Measurements from ENCODE around the gene SDK2. TPM values are rescaled to one million over a fixed set of nuclear protein-coding genes. Genes with fewer than 3 reads are reported as not detected.

The SDK2 gene
- total and polyA plus RNA-seq, 2 of the 8 experiments (the other 6 are each of a cell fraction or from before 2014, with no cell fraction given) = 3.9 to 4.1 TPM

DNA sequence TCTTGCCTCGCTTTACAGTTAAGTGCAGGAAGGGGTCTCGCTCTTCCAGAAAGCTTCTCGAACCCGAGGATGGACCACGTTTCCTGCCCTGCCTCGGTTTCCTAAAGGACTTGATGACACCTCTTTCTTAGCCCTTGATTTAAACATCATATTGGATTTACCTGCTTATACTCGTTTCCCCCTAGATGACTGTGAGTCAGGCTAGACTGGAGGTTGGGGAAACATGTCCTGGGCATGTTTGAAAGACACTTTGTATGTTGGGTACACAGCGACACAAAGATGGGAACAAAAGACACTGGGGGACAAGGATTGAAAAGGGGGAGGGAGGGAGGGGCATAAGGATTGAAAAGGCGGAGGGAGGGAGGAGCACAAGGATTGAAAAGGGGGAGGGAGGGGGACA, 30.0 kb downstream of the SDK2 start:
- Histone ChIP-seq H4K91ac (replicated peaks; ENCODE audit: insufficient read length, low read length) (peak overlapping the region; percentile 20), H2BK12ac (ENCODE audit: low read depth, low read length) (peak overlapping the region; percentile 93), H3K79me2 (ENCODE audit: control insufficient read depth in 1 of 2, insufficient read depth in 2 of 2, low read length in 2 of 2) (peaks cover 3 to 7% of the 10 kb centered on the region in 2 experiments; a peak in 2 of 4 replicates), H3K79me1 (ENCODE audit: low read depth, low read length) (peaks cover 5% of the 10 kb centered on the region; the same call in 1 of the 2 replicates), H2BK15ac (ENCODE audit: low read length) (0 out of 2 replicates have a peak overlapping the region, but pooled peaks have one; percentile 67), H4K5ac (ENCODE audit: insufficient read length, low read depth, low read length) (peak overlapping the region; percentile 57), H3K18ac (ENCODE audit: extremely low read depth, low read length) (peak overlapping the region; percentile 97), H4K8ac (ENCODE audit: extremely low read depth, insufficient read depth, low read length) (no peak overlapping the region), H3K56ac (replicated peaks; ENCODE audit: insufficient read length, low read depth, low read length) (peak overlapping the region; percentile 60), H2BK5ac (ENCODE audit: low read depth, low read length) (peak overlapping the region; percentile 96), H3K14ac (ENCODE audit: insufficient read length) (peak overlapping the region; percentile 73), H3K27ac (ENCODE audit: low read depth, low read length) (peak overlapping the region; percentile 90), H3K4me3 (ENCODE audit: extremely low read depth in 1 of 4, insufficient read depth in 2 of 4, low read depth in 3 of 4, low read length in 4 of 4) (peak overlapping the region in 1 of 4 experiments; percentile 48; a peak in 3 of 8 replicates), H3K4me2 (ENCODE audit: insufficient read depth in 1 of 2, low read depth in 2 of 2, low read length in 2 of 2) (peak overlapping the region; percentile 66 to 81), H2AFZ (ENCODE audit: low read length) (no peak overlapping the region), H3K27me3 (replicated peaks in 1 of 4; ENCODE audit: control insufficient read depth in 3 of 4, extremely low read depth in 1 of 4, insufficient read depth in 3 of 4, low read length in 3 of 4) (no peaks in the 10 kb centered on the region; a peak in 1 of 7 replicates), H2AK5ac (ENCODE audit: low read depth, low read length) (no peak overlapping the region), H4K20me1 (replicated peaks in 1 of 2; ENCODE audit: control insufficient read depth in 1 of 2, insufficient read depth in 2 of 2, low read length in 2 of 2) (no peaks in the 10 kb centered on the region), H3K23me2 (ENCODE audit: low read depth, low read length) (peaks cover 4% of the 10 kb centered on the region; the same call in 1 of the 2 replicates), H3K23ac (ENCODE audit: insufficient read length) (no peak overlapping the region), H2BK20ac (ENCODE audit: low read length) (peak overlapping the region; percentile 88), H2BK120ac (replicated peaks; ENCODE audit: low read depth, low read length) (peak overlapping the region; percentile 99), H3K9me3 (ENCODE audit: insufficient read depth in 2 of 2, low read depth in 1 of 2, low read length in 1 of 2) (peaks cover 0 to 3% of the 10 kb centered on the region in 2 experiments; a peak in 2 of 4 replicates), H3K36me3 (ENCODE audit: control insufficient read depth in 2 of 4, insufficient read depth in 4 of 4, low read length in 3 of 4) (no peaks in the 10 kb centered on the region; a peak in 2 of 8 replicates), H3K4ac (replicated peaks; ENCODE audit: insufficient read length, low read depth, low read length) (peak overlapping the region; percentile 10), H3K9ac (replicated peaks in 1 of 4; ENCODE audit: extremely low read depth in 1 of 4, low read depth in 3 of 4, low read length in 3 of 4) (peak overlapping the region in 3 of 4 experiments; percentile 12 to 62 (median 46); a peak in 5 of 7 replicates), H3K4me1 (replicated peaks in 1 of 4; ENCODE audit: control insufficient read depth in 3 of 4, insufficient read depth in 4 of 4, low read length in 3 of 4) (peaks cover 24 to 65% (median 41%) of the 10 kb centered on the region in 4 experiments)
- ChIA-PET CTCF (ENCODE audit: partially characterized antibody) (interaction anchor here (1.0 to 1.9 kb wide), 3 partner anchors 32 to 185 kb away, joined by 3 to 8 read pairs (median 3); no protein-coding TSS in a partner anchor), POLR2A (ENCODE audit: partially characterized antibody) (interaction anchor here (1.3 to 2.1 kb wide), 2 partner anchors 15 to 31 kb away, joined by 5 to 7 read pairs; partner anchors contain the start of gene SDK2)
- FAIRE-seq (no peak), DNase-seq (ENCODE audit: low read depth in 1 of 2, low spot score in 2 of 2) (peak in 1 of 2 experiments; percentile 56)
- 28% methylated on average over 8 of the region's 9 CpGs; no CpG with 5 or more reads in 1 of the 2 experiments for WGBS, 2 experiments (ENCODE audit: extremely low coverage in 1 of 2, insufficient coverage in 1 of 2, insufficient read length in 1 of 2, insufficient replicate concordance in 2 of 2, low coverage in 1 of 2, low lambda C conversion rate in 2 of 2, missing lambda C conversion rate in 1 of 2)
- TF ChIP-seq, protein P1, sequence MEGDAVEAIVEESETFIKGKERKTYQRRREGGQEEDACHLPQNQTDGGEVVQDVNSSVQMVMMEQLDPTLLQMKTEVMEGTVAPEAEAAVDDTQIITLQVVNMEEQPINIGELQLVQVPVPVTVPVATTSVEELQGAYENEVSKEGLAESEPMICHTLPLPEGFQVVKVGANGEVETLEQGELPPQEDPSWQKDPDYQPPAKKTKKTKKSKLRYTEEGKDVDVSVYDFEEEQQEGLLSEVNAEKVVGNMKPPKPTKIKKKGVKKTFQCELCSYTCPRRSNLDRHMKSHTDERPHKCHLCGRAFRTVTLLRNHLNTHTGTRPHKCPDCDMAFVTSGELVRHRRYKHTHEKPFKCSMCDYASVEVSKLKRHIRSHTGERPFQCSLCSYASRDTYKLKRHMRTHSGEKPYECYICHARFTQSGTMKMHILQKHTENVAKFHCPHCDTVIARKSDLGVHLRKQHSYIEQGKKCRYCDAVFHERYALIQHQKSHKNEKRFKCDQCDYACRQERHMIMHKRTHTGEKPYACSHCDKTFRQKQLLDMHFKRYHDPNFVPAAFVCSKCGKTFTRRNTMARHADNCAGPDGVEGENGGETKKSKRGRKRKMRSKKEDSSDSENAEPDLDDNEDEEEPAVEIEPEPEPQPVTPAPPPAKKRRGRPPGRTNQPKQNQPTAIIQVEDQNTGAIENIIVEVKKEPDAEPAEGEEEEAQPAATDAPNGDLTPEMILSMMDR (IDR thresholded peaks at IDR 0.05; ENCODE audit: control extremely low read depth in 1 of 3, insufficient read depth in 1 of 3, low read depth in 1 of 3, low read length in 3 of 3) = no peak
- TF ChIP-seq SRF (IDR thresholded peaks at IDR 0.05; ENCODE audit: low read depth, low read length) (no peak), TAF7 (optimal IDR thresholded peaks at IDR 0.05; ENCODE audit: borderline replicate concordance, low read depth, low read length) (no peak), RBBP5 (IDR thresholded peaks at IDR 0.05; ENCODE audit: borderline replicate concordance, low read depth, low read length) (no peak), SIX5 (IDR thresholded peaks at IDR 0.05; ENCODE audit: low read depth, low read length) (no peak), GABPA (IDR thresholded peaks at IDR 0.05; ENCODE audit: borderline replicate concordance, insufficient read depth, low read length) (no peak), BRCA1 (IDR thresholded peaks at IDR 0.05; ENCODE audit: low read depth, low read length) (no peak), RXRA (IDR thresholded peaks at IDR 0.05; ENCODE audit: insufficient read depth, low read depth, low read length) (no peak)
